Astrocyte (in vitro differentiated cells and primary cell): ENCODE results near the gene NRG3. TPM values are rescaled to one million over a fixed set of nuclear protein-coding genes. Genes with fewer than 3 reads are reported as not detected.
A peak's percentile ranks its signal among the peaks of the same experiment; 100 is the strongest.

Experiments
- DNase-seq: peaks from one replicate; pipeline ENCODE4 v3.0.0-alpha.2; 2010; ENCODE audit warnings: low read depth
- FAIRE-seq: peaks from 2 replicates; lab custom pipeline; 2011; peaks lifted over from hg19 to GRCh38; lab: Jason Lieb, UNC
- H2AFZ ChIP-seq: 2 replicates; pipeline ENCODE4 v1.6.0; 2012; ENCODE audit warnings: low read depth, low read length, inconsistent platforms
- H3K27ac ChIP-seq: 2 replicates; pipeline ENCODE4 v1.5.1; 2011; ENCODE audit warnings: low read depth, low read length, inconsistent platforms
- H3K27me3 ChIP-seq: 2 replicates; pipeline ENCODE4 v1.6.0; 2011; ENCODE audit warnings: low read length, inconsistent platforms; ENCODE audit not compliant: insufficient read depth
- H3K36me3 ChIP-seq: 2 replicates; pipeline ENCODE4 v1.5.1; 2011; ENCODE audit warnings: low read length, inconsistent platforms; ENCODE audit not compliant: insufficient read depth
- H3K4me1 ChIP-seq: 2 replicates; pipeline ENCODE4 v1.5.1; 2011; ENCODE audit warnings: low read length, inconsistent platforms; ENCODE audit not compliant: insufficient read depth
- H3K4me2 ChIP-seq: 2 replicates; pipeline ENCODE4 v1.6.0; 2012; ENCODE audit warnings: low read length, inconsistent platforms
- H3K4me3 ChIP-seq: 2 replicates; pipeline ENCODE4 v1.5.1; 2011; ENCODE audit warnings: low read depth, mild to moderate bottlenecking, low read length, inconsistent platforms; ENCODE audit not compliant: insufficient read depth
- H3K79me2 ChIP-seq: 2 replicates; pipeline ENCODE4 v1.6.0; 2012; ENCODE audit warnings: mild to moderate bottlenecking, low read length, inconsistent platforms; ENCODE audit not compliant: insufficient read depth
- H3K9ac ChIP-seq: 2 replicates; pipeline ENCODE4 v1.6.0; 2012; ENCODE audit warnings: mild to moderate bottlenecking, low read length, inconsistent platforms
- H3K9me3 ChIP-seq: 2 replicates; pipeline ENCODE4 v1.5.1; 2012; ENCODE audit warnings: low read depth, mild to moderate bottlenecking, low read length, inconsistent platforms; ENCODE audit not compliant: insufficient read depth
- H4K20me1 ChIP-seq: 2 replicates; pipeline ENCODE4 v1.6.0; 2012; ENCODE audit warnings: low read length, inconsistent platforms; ENCODE audit not compliant: insufficient read depth
- H3K27ac Mint-ChIP-seq: one replicate; pipeline ENCODE4 v1.8.0; 2021; ENCODE audit warnings: mild to moderate bottlenecking, mixed read lengths; ENCODE audit not compliant: unreplicated experiment
- H3K27me3 Mint-ChIP-seq: one replicate; pipeline ENCODE4 v1.8.0; 2021; ENCODE audit warnings: low read depth, mixed read lengths; ENCODE audit not compliant: unreplicated experiment
- H3K36me3 Mint-ChIP-seq: one replicate; pipeline ENCODE4 v1.8.0; 2021; ENCODE audit warnings: low read depth, mixed read lengths; ENCODE audit not compliant: unreplicated experiment
- H3K4me1 Mint-ChIP-seq: one replicate; pipeline ENCODE4 v1.8.0; 2021; ENCODE audit warnings: low read depth, mixed read lengths; ENCODE audit not compliant: unreplicated experiment
- H3K4me3 Mint-ChIP-seq: one replicate; pipeline ENCODE4 v1.8.0; 2021; ENCODE audit warnings: mild to moderate bottlenecking, moderate library complexity, mixed read lengths; ENCODE audit not compliant: unreplicated experiment
- H3K9me3 Mint-ChIP-seq: one replicate; pipeline ENCODE4 v1.8.0; 2021; ENCODE audit warnings: mild to moderate bottlenecking, mixed read lengths; ENCODE audit not compliant: unreplicated experiment
- CTCF ChIP-seq: IDR thresholded peaks from 2 replicates; pipeline ENCODE4 v1.5.1; 2011; ENCODE audit warnings: low read depth, mild to moderate bottlenecking, inconsistent platforms, low read length, moderate library complexity; ENCODE audit not compliant: insufficient read depth
- EZH2 ChIP-seq: IDR thresholded peaks from 2 replicates; pipeline ENCODE4 v1.6.1; 2012; ENCODE audit warnings: mild to moderate bottlenecking, low read length, inconsistent platforms; ENCODE audit not compliant: insufficient read depth
- total RNA-seq: library from RNA; stranded (reverse); gene quantifications from 2 replicates; pipeline ENCODE4 v1.2.1, GENCODE V29; 2021

NRG3 gene
- total RNA-seq, 1 donor from 2014 or later, result 2.1 TPM

GRCh38 chr10:81875467-81876252 lies 666 bp downstream of the NRG3 start:
- Mint-ChIP-seq H3K4me1 (peaks cover 20% of the 10 kb centered on the region), H3K27me3 (peaks cover 19% of the 10 kb centered on the region), H3K27ac (peak overlapping the region; percentile 84), H3K36me3 (no peaks in the 10 kb centered on the region), H3K9me3 (peaks cover 2% of the 10 kb centered on the region), H3K4me3 (peak overlapping the region; percentile 87)
- H3K9ac ChIP-seq, result peak overlapping the region; percentile 58
- peaks cover 12% of the 10 kb centered on the region for H3K4me1 ChIP-seq
- FAIRE-seq (no peak), DNase-seq (no peak)
- peak overlapping the region; percentile 51 for H3K4me3 ChIP-seq
- H3K9me3 ChIP-seq, result no peaks in the 10 kb centered on the region
- no peaks in the 10 kb centered on the region for H3K36me3 ChIP-seq
- H4K20me1 ChIP-seq, result no peaks in the 10 kb centered on the region
- H3K4me2 ChIP-seq, result peak overlapping the region; percentile 83
- H2AFZ ChIP-seq, result peak overlapping the region; percentile 69
- no peak overlapping the region for H3K27ac ChIP-seq
- TF ChIP-seq CTCF (no peak), EZH2 (peak; percentile 70)
- H3K79me2 ChIP-seq, result no peaks in the 10 kb centered on the region
- H3K27me3 ChIP-seq, result peaks cover 22% of the 10 kb centered on the region

GRCh38 chr10:81876253-81877077 lies 1.5 kb downstream of the NRG3 start:
- Histone ChIP-seq H3K27me3 (peaks cover 22% of the 10 kb centered on the region), H2AFZ (peak overlapping the region; percentile 69), H3K79me2 (no peaks in the 10 kb centered on the region), H3K4me1 (peaks cover 12% of the 10 kb centered on the region), H3K27ac (no peak overlapping the region), H3K9ac (peak overlapping the region; percentile 58), H3K36me3 (no peaks in the 10 kb centered on the region), H3K4me3 (peak overlapping the region; percentile 51), H4K20me1 (no peaks in the 10 kb centered on the region), H3K4me2 (peak overlapping the region; percentile 83), H3K9me3 (no peaks in the 10 kb centered on the region)
- TF ChIP-seq CTCF, result no peak
- TF ChIP-seq EZH2, result no peak
- Mint-ChIP-seq H3K9me3 (peaks cover 2% of the 10 kb centered on the region), H3K27ac (peak overlapping the region; percentile 84), H3K4me1 (peaks cover 14% of the 10 kb centered on the region), H3K36me3 (no peaks in the 10 kb centered on the region), H3K4me3 (peak overlapping the region; percentile 87), H3K27me3 (peaks cover 18% of the 10 kb centered on the region)
- no peak for DNase-seq
- FAIRE-seq, result no peak
